BE2C (cell line): ENCODE results near the gene CREB3L4.

Source experiments
- DNase-seq: peaks from one replicate; pipeline ENCODE4 v3.0.0-alpha.2; 2020
- H3K27me3 ChIP-seq: fragments of 250-450 bp; sonication (Bioruptor Pico); 2 replicates; pipeline ENCODE4 v1.5.1; 2020; ENCODE audit warnings: mild to moderate bottlenecking
- H3K36me3 ChIP-seq: fragments of 250-450 bp; sonication (Bioruptor Pico); 2 replicates; pipeline ENCODE4 v1.5.1; 2020; ENCODE audit warnings: mild to moderate bottlenecking
- H3K4me1 ChIP-seq: fragments of 250-450 bp; sonication (Bioruptor Pico); 2 replicates; pipeline ENCODE4 v1.5.1; 2020
- H3K4me3 ChIP-seq: 2 replicates; pipeline ENCODE4 v1.5.1; 2011; ENCODE audit warnings: low read depth, low read length
- H3K9me3 ChIP-seq: fragments of 250-450 bp; sonication (Bioruptor Pico); 2 replicates; pipeline ENCODE4 v1.5.1; 2020
- CTCF ChIP-seq: IDR thresholded peaks from 2 replicates; pipeline ENCODE4 v1.5.1; 2012; ENCODE audit warnings: mild to moderate bottlenecking, low read depth, low read length

The CREB3L4 gene

GRCh38 chr1:153929981-153930948 is 37.4 kb upstream of the CREB3L4 start:
- H3K9me3 ChIP-seq: no peaks in the 10 kb centered on the region
- no peak for DNase-seq
- TF ChIP-seq CTCF: no peak
- no peak overlapping the region for H3K4me3 ChIP-seq
- H3K4me1 ChIP-seq: peaks cover 12% of the 10 kb centered on the region; the same call in 1 of the 2 replicates
- no peaks in the 10 kb centered on the region for H3K27me3 ChIP-seq
- peaks cover 20% of the 10 kb centered on the region for H3K36me3 ChIP-seq

- no peak for DNase-seq
- Histone ChIP-seq H3K4me1 (peaks cover 12% of the 10 kb centered on the region; the same call in 1 of the 2 replicates), H3K36me3 (peaks cover 36% of the 10 kb centered on the region), H3K9me3 (no peaks in the 10 kb centered on the region), H3K4me3 (no peak overlapping the region), H3K27me3 (no peaks in the 10 kb centered on the region)
- no peak for TF ChIP-seq CTCF
Measured at GRCh38 chr1:153932156-153933131, 35.3 kb upstream of the CREB3L4 start.

- Histone ChIP-seq H3K4me1 (peaks cover 10% of the 10 kb centered on the region; the same call in 1 of the 2 replicates), H3K9me3 (no peaks in the 10 kb centered on the region), H3K27me3 (no peaks in the 10 kb centered on the region), H3K4me3 (no peak overlapping the region), H3K36me3 (peaks cover 41% of the 10 kb centered on the region)
- no peak for TF ChIP-seq CTCF
- DNase-seq: no peak
Measured at GRCh38 chr1:153933430-153933829, 34.3 kb upstream of the CREB3L4 start.

GRCh38 chr1:153933955-153934354 is 33.7 kb upstream of the CREB3L4 start:
- no peak for DNase-seq
- no peak overlapping the region for H3K4me3 ChIP-seq
- H3K36me3 ChIP-seq: peaks cover 41% of the 10 kb centered on the region

GRCh38 chr1:153934746-153935145 is 33.0 kb upstream of the CREB3L4 start:
- no peak for TF ChIP-seq CTCF
- Histone ChIP-seq H3K36me3 (peaks cover 42% of the 10 kb centered on the region), H3K9me3 (no peaks in the 10 kb centered on the region), H3K27me3 (no peaks in the 10 kb centered on the region), H3K4me1 (no peaks in the 10 kb centered on the region), H3K4me3 (no peak overlapping the region)
- no peak for DNase-seq

More at GRCh38 chr1:153933955-153934354, 33.7 kb upstream of the CREB3L4 start:
- Histone ChIP-seq H3K4me1 (peaks cover 5% of the 10 kb centered on the region; the same call in 1 of the 2 replicates), H3K27me3 (no peaks in the 10 kb centered on the region), H3K9me3 (no peaks in the 10 kb centered on the region)
- TF ChIP-seq CTCF: no peak
